Glutamatergic neuron (in vitro differentiated cells): ENCODE results near the gene VSTM1. TPM values are rescaled to one million over a fixed set of nuclear protein-coding genes. Genes with fewer than 3 reads are reported as not detected.

Source experiments
- DNase-seq: peaks from one replicate; pipeline ENCODE4 v3.0.0; 2022
- H3K27ac Mint-ChIP-seq: one replicate; pipeline ENCODE4 v1.8.0; 2020; ENCODE audit warnings: mild to moderate bottlenecking, mixed read lengths, inconsistent platforms; ENCODE audit not compliant: unreplicated experiment
- H3K27me3 Mint-ChIP-seq: one replicate; pipeline ENCODE4 v1.8.0; 2020; ENCODE audit warnings: mild to moderate bottlenecking, moderate library complexity, mixed read lengths, inconsistent platforms; ENCODE audit not compliant: unreplicated experiment
- H3K36me3 Mint-ChIP-seq: one replicate; pipeline ENCODE4 v1.8.0; 2020; ENCODE audit warnings: mild to moderate bottlenecking, mixed read lengths, inconsistent platforms; ENCODE audit not compliant: unreplicated experiment
- H3K4me1 Mint-ChIP-seq: one replicate; pipeline ENCODE4 v1.8.0; 2020; ENCODE audit warnings: mild to moderate bottlenecking, low read depth, mixed read lengths, inconsistent platforms; ENCODE audit not compliant: unreplicated experiment
- H3K4me3 Mint-ChIP-seq: one replicate; pipeline ENCODE4 v1.8.0; 2020; ENCODE audit warnings: mild to moderate bottlenecking, mixed read lengths, inconsistent platforms; ENCODE audit not compliant: unreplicated experiment
- H3K9me3 Mint-ChIP-seq: one replicate; pipeline ENCODE4 v1.8.0; 2020; ENCODE audit warnings: mild to moderate bottlenecking, moderate library complexity, mixed read lengths, inconsistent platforms; ENCODE audit not compliant: unreplicated experiment
- CTCF ChIP-seq: fragments of 200-600 bp; sonication (generic); IDR thresholded peaks from one replicate; pipeline ENCODE4 v1.5.0; 2021; ENCODE audit not compliant: partially characterized antibody, unreplicated experiment
- long read RNA-seq: library from polyadenylated mRNA; unstranded; transcript quantifications from one replicate; pipeline ENCODE4 v2.0.0, GENCODE V29; 2020; ENCODE audit not compliant: unreplicated experiment
- total RNA-seq: library from RNA; stranded (reverse); fragmentation: NEBNext Ultra II Directional; extraction: Animal tissue kit (Norgen Biotek cat#: 25700); gene quantifications from one replicate; pipeline ENCODE4 v1.2.1, GENCODE V29; 2021; ENCODE audit not compliant: unreplicated experiment

The VSTM1 gene
- total RNA-seq: not detected
- long read RNA-seq: 0 reads

- H3K27me3 Mint-ChIP-seq: no peaks in the 10 kb centered on the region
- no peak for DNase-seq
Observed at GRCh38 chr19:54063350-54064116, at the start of gene VSTM1. TSS of gene VSTM1 (minus strand) at chr19:54063897. CDS start at chr19:54063777, 120 bp downstream.

GRCh38 chr19:54109651-54110050 lies 46.0 kb upstream of the VSTM1 start:
- Mint-ChIP-seq H3K36me3 (peaks cover 3% of the 10 kb centered on the region), H3K27me3 (peaks cover 2% of the 10 kb centered on the region), H3K4me1 (peaks cover 5% of the 10 kb centered on the region), H3K4me3 (no peak overlapping the region), H3K27ac (no peak overlapping the region), H3K9me3 (peaks cover 9% of the 10 kb centered on the region)
- no peak for DNase-seq
- TF ChIP-seq CTCF: no peak

More at GRCh38 chr19:54063350-54064116, at the start of gene VSTM1:
- Mint-ChIP-seq H3K4me3 (no peak within 1 kb of the TSS), H3K36me3 (no peaks in the 10 kb centered on the region), H3K9me3 (peaks cover 4% of the 10 kb centered on the region), H3K27ac (no peak within 1 kb of the TSS), H3K4me1 (no peaks in the 10 kb centered on the region)
- no peak for TF ChIP-seq CTCF

GRCh38 chr19:54108496-54108895 lies 44.8 kb upstream of the VSTM1 start:
- Mint-ChIP-seq H3K36me3 (peaks cover 3% of the 10 kb centered on the region), H3K9me3 (peaks cover 7% of the 10 kb centered on the region), H3K4me3 (no peak overlapping the region), H3K27ac (no peak overlapping the region), H3K4me1 (peaks cover 1% of the 10 kb centered on the region), H3K27me3 (peaks cover 2% of the 10 kb centered on the region)
- TF ChIP-seq CTCF: no peak
- no peak for DNase-seq

- H3K27ac Mint-ChIP-seq: no peak overlapping the region
- no peak for DNase-seq
- peaks cover 2% of the 10 kb centered on the region for H3K4me1 Mint-ChIP-seq
- no peak overlapping the region for H3K4me3 Mint-ChIP-seq
- H3K36me3 Mint-ChIP-seq: peaks cover 3% of the 10 kb centered on the region
- no peak for TF ChIP-seq CTCF
- H3K27me3 Mint-ChIP-seq: peaks cover 4% of the 10 kb centered on the region
- peaks cover 8% of the 10 kb centered on the region for H3K9me3 Mint-ChIP-seq
Observed at GRCh38 chr19:54107876-54108490, 44.3 kb upstream of the VSTM1 start.

GRCh38 chr19:54106716-54107115 lies 43.0 kb upstream of the VSTM1 start:
- H3K4me3 Mint-ChIP-seq: no peak overlapping the region
- H3K4me1 Mint-ChIP-seq: peaks cover 2% of the 10 kb centered on the region
- no peak overlapping the region for H3K27ac Mint-ChIP-seq
- no peak for DNase-seq
- no peak for TF ChIP-seq CTCF
- peaks cover 6% of the 10 kb centered on the region for H3K27me3 Mint-ChIP-seq
- peaks cover 3% of the 10 kb centered on the region for H3K36me3 Mint-ChIP-seq
- peaks cover 8% of the 10 kb centered on the region for H3K9me3 Mint-ChIP-seq
